GM12872 (cell line): ENCODE results near the gene UBXN11.
A peak's percentile ranks its signal among the peaks of the same experiment; 100 is the strongest.

Experiments
- TF ChIP-seq, protein P1 (sequence below): IDR thresholded peaks from 3 replicates; pipeline ENCODE4 v1.5.1; 2011; ENCODE audit warnings: low read depth, mild to moderate bottlenecking, low read length, moderate library complexity; ENCODE audit not compliant: insufficient read depth

UBXN11 gene

DNA sequence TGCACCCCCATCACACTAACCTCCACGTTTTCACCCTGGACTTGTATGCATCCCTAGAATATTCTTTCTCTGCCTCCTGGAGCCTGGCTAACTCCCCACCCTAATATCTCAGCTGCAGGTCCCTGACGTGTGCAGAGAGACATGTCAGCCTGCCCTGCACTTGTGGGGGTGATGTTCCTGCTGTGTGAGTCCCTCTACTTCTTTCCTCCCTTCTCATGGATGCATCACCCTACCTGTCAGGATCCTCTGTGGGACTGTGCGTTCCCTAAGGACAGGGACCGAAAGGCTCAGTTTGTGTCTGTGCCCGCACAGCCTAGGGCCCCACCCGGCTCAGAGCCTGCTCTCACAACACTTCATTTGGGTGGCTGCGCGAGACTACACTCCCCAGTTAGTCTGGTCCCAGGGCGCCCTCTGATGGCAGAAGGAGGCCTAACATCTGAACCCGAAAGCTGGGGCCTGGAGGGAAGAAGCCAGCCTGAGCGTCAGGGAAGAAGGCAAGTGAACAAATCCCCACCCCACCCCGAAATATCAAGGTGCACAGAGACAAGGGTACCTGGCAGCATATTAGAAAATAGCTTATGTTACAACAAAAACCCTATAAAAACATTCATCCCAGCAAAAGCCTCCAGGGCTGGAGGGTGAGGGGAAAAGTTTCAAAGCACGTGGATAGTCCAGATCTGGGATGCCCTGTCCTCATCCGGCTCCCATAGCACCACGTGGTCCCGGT lies 15.0 kb upstream of the UBXN11 start:
- TF ChIP-seq, protein P1, sequence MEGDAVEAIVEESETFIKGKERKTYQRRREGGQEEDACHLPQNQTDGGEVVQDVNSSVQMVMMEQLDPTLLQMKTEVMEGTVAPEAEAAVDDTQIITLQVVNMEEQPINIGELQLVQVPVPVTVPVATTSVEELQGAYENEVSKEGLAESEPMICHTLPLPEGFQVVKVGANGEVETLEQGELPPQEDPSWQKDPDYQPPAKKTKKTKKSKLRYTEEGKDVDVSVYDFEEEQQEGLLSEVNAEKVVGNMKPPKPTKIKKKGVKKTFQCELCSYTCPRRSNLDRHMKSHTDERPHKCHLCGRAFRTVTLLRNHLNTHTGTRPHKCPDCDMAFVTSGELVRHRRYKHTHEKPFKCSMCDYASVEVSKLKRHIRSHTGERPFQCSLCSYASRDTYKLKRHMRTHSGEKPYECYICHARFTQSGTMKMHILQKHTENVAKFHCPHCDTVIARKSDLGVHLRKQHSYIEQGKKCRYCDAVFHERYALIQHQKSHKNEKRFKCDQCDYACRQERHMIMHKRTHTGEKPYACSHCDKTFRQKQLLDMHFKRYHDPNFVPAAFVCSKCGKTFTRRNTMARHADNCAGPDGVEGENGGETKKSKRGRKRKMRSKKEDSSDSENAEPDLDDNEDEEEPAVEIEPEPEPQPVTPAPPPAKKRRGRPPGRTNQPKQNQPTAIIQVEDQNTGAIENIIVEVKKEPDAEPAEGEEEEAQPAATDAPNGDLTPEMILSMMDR, result peak; percentile 92

DNA sequence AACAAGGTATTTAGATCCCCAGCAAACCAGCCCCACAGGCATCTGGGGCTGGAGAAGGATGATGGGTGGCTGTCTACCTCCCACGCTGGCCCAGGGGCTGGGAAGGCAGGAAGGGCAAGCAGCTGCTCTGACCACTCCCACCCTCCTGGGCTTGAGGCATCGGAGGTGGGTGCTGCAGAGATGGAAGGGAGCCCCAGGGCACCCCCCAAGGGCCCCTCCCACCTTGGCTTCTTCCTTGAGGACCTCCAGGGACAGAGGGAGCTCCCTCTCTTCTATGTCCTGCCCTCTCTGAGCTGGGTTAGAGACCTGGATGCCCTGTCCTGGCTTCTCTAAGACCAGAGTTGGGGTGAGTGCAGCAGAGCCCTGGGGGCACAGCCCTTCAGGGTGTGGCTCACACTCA lies 14.5 kb upstream of the UBXN11 start:
- TF ChIP-seq, protein P1, result no peak

DNA sequence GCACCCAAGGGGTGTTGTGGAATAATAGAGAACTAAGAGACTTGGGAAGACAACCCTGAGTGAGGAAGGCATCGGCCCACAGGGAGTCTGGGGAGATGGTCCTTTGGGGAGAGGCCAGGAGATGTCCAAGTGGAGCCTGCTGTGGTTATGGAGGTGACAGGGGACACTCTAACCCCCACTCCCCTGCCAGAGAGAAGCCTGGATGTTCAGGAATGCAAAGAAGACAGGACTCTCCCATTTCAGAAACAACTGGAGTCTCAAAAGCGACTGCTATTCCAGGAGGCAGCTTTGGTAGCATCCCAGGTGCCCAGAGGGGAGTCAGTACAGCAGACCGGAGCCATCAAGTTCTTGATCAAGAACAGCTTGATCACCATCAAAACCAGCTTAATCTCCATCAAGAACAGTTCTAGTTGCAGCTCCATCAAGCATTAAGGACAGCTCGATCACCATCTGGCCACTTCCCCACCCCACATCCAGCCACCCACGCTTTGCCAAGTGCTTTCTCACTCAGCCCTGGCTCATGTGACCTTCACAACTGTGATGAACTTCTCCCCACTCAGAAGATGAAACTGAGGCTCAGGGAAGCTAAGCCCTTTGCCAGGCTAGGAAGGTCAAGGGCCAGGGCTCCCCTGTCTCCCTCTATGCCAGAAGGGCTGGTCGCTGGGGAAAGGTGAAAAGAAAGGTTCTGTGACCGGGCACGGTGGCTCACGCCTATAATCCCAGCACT lies 12.1 kb upstream of the UBXN11 start:
- TF ChIP-seq, protein P1, result no peak

DNA sequence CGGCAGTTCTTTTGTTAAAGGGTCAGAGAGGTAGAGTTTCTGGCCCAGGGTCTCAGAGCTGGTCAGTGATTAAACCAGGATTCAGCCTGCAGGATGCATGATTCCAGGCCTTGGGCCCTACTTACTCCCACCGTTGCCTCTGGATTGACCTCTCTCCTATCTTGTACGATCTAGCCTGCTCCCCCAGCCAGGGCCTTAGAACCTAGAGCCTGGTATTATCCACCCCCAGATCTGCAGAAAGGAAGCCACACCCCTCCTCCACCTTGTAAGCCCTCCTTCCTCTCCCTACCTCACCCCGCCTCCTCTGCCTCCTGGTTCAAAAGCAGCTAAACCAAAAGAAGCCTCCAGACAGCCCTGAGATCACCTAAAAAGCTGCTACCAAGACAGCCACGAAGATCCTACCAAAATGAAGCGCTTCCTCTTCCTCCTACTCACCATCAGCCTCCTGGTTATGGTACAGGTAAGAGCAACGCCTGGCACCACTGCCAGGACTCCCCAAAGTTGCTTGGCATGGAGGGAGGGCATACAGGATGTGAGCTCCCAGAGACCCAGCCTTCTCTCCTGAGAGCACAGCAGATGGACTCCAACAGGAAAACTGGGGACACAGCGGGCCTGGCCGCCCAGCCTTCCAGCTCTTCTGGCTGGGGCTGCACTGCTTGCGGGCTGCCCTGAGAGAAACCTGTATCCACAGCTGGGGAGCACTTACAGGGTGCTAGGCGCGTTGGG lies 11.3 kb upstream of the UBXN11 start, which contains the start of gene CD52:
Gene CD52, plus strand, starts transcription at position 347 of the 726 bp plus-strand sequence. Its CDS starts 60 bp downstream, at position 407.
- TF ChIP-seq, protein P1, result no peak

DNA sequence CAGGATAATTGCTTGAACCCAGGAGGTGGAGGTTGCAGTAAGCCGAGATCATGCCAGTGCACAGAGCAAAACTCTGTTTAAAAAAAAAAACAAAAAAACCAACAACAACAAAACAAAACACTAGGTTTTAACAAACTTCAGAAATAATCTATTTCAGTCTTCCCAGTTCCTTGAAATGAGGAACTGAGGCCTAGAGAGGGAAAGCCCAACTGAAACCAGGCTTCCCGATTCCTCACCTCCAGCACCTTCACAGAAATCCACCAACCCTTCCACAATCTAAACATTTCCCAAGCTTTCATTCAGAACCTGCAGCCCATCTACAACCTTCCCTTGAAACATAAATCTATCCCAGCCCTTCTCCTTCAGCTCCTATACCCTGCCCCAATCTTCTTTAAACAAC lies 10.7 kb upstream of the UBXN11 start:
- TF ChIP-seq, protein P1, result no peak

DNA sequence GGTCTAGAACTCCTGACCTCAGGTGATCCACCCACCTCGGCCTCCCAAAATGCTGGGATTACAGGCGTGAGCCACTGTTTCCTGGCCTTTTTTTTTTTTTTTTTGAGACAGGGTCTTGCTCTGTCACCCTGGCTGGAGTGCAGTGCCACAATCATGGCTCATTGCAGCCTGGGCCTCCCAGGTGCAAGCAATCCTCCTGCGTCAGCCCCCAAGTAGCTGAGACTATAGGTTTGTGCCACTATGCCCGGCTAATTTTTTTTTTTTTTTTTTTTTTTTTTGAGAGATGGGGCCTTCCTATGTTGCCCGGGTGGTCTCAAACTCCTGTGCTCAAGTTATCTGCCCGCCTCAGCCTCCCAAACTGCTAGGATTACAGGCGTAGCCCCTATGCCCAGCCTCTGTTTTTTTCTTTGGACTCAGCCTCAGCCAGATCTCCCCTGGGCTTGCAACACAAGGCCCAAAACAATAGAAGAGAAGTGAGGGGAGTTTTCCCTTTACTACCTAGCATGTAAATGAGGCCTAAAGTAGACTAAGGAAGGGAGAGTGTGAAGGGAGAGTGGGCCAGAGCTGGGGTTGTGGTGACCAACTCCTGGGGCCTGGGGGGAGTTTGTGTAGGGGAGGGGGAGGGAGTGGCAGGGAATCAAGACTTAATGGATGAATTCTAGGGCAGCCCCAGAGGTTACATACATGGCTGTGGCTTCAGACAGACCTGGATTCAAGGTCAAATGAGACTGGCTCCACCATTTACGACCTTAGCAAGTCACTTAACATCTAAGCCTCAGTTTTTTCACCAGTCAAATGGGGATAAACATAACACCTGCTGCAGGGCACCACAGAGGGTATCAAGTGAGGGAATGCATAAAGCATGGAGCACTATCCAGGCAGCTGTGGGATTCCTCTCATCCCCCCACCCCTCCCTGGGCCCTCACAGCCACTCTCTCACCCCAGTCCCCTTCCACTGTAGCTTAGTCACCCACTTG lies 9.7 kb upstream of the UBXN11 start:
- TF ChIP-seq, protein P1, result no peak
